ENCODE results near the gene ADAMTSL5. TPM values are rescaled to one million over a fixed set of nuclear protein-coding genes. Genes with fewer than 3 reads are reported as not detected.

The ADAMTSL5 gene
- total RNA-seq, 1 donor: 1.1 TPM

DNA sequence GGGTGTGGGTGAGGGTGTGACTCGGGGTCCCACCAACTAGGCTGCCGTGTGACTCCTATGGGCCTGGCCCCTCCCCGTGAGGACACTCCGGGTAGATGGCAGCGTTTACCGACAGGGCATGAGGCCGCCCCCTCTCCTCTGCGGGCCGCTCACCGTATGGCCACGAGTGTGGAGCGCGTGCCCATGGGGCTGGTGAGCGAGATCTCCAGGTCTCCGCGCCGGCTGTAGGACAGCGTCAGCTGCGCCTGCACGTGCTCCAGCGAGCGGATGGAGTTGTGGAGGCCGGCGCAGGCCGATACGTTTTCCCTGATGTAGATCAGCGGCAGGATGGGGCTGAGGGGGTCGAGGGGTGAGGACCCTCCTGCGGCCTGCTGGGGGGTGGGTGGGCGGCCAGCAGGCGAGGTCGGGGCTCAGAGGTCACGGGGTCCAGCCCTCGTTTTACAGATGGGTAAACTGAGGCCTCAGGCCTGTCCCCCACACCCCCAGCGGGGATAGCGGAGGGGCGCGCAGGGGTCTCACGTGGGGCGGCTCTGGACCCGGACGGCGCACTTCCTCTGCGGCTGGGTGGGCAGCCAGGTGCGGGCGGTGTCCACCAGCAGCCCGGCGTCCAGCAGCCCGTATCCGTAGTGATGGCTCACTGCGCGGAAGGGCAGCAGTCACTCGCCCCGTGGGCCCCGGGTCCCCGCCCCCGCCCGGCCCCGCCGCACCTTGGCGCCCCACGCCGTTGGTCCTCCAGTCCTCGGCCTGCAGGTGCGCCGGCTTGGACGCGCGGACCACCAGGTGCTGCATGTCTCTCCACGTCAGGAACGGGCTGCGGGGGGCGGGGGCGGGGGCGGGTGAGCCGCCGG, 29.5 kb downstream of the ADAMTSL5 start:
- Histone ChIP-seq H3K27ac (ENCODE audit: low read depth, low read length) (no peak overlapping the region), H3K4me2 (ENCODE audit: insufficient read depth, low read length) (no peak overlapping the region), H3K4me1 (ENCODE audit: insufficient read depth, low read length) (peaks cover 4% of the 10 kb centered on the region), H2AFZ (ENCODE audit: low read length) (no peak overlapping the region), H3K27me3 (ENCODE audit: insufficient read depth, low read length) (no peaks in the 10 kb centered on the region), H3K4me3 (ENCODE audit: insufficient read depth, low read length) (no peak overlapping the region), H3K36me3 (ENCODE audit: insufficient read depth, low read length) (no peaks in the 10 kb centered on the region), H3K9me3 (ENCODE audit: low read depth, low read length) (no peaks in the 10 kb centered on the region), H3K79me2 (ENCODE audit: insufficient read depth, low read length) (peaks cover 6% of the 10 kb centered on the region), H4K20me1 (ENCODE audit: insufficient read depth, low read length) (no peaks in the 10 kb centered on the region)
- DNase-seq (ENCODE audit: insufficient read length, low spot score, missing footprints): peak; percentile 73
- TF ChIP-seq, protein P1, sequence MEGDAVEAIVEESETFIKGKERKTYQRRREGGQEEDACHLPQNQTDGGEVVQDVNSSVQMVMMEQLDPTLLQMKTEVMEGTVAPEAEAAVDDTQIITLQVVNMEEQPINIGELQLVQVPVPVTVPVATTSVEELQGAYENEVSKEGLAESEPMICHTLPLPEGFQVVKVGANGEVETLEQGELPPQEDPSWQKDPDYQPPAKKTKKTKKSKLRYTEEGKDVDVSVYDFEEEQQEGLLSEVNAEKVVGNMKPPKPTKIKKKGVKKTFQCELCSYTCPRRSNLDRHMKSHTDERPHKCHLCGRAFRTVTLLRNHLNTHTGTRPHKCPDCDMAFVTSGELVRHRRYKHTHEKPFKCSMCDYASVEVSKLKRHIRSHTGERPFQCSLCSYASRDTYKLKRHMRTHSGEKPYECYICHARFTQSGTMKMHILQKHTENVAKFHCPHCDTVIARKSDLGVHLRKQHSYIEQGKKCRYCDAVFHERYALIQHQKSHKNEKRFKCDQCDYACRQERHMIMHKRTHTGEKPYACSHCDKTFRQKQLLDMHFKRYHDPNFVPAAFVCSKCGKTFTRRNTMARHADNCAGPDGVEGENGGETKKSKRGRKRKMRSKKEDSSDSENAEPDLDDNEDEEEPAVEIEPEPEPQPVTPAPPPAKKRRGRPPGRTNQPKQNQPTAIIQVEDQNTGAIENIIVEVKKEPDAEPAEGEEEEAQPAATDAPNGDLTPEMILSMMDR (IDR thresholded peaks at IDR 0.05; ENCODE audit: extremely low read depth, low read depth, low read length): no peak

GRCh38 chr19:1482361-1483130, 30.3 kb downstream of the ADAMTSL5 start:
- Histone ChIP-seq H4K20me1 (ENCODE audit: insufficient read depth, low read length) (peaks cover under 1% of the 10 kb centered on the region), H3K9me3 (ENCODE audit: low read depth, low read length) (no peaks in the 10 kb centered on the region)

DNA sequence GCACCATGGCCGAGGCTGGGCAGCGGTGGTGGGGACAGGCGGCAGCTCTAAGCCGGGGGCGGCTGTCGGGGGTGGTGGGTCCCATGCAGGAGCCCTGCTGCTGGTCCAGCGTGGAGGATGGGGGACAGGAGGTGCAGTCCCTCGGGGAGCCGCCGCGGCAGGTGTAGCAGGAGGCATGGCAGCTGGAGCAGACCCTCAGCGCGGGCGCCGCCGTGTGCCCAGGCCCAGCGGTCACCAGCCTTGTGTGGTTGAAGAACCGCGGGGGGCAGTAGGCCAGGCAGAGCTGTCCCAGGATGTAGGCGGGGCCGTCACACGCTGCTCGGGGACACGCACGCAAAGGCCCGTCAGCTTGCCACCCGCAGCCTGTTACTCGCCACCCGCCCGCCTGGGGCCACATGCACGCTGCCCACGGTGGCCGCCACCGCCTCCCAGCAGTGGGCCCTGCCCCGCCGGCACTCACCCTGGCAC, 30.9 kb downstream of the ADAMTSL5 start:
- Histone ChIP-seq H3K9me3 (ENCODE audit: low read depth, low read length) (no peaks in the 10 kb centered on the region), H3K27ac (ENCODE audit: low read depth, low read length) (no peak overlapping the region), H4K20me1 (ENCODE audit: insufficient read depth, low read length) (peaks cover 6% of the 10 kb centered on the region), H3K36me3 (ENCODE audit: insufficient read depth, low read length) (peaks cover 4% of the 10 kb centered on the region), H3K4me2 (ENCODE audit: insufficient read depth, low read length) (no peak overlapping the region), H3K79me2 (ENCODE audit: insufficient read depth, low read length) (peaks cover 16% of the 10 kb centered on the region), H3K4me1 (ENCODE audit: insufficient read depth, low read length) (peaks cover 8% of the 10 kb centered on the region), H3K27me3 (ENCODE audit: insufficient read depth, low read length) (no peaks in the 10 kb centered on the region), H2AFZ (ENCODE audit: low read length) (no peak overlapping the region), H3K4me3 (ENCODE audit: insufficient read depth, low read length) (no peak overlapping the region)
- TF ChIP-seq, protein P1 (IDR thresholded peaks at IDR 0.05; ENCODE audit: extremely low read depth, low read depth, low read length): no peak
- DNase-seq (ENCODE audit: insufficient read length, low spot score, missing footprints): no peak

More at GRCh38 chr19:1482361-1483130, 30.3 kb downstream of the ADAMTSL5 start:
- H3K36me3 ChIP-seq (ENCODE audit: insufficient read depth, low read length): no peaks in the 10 kb centered on the region
- no peak overlapping the region for H3K4me3 ChIP-seq (ENCODE audit: insufficient read depth, low read length)
- H3K27me3 ChIP-seq (ENCODE audit: insufficient read depth, low read length): no peaks in the 10 kb centered on the region
- peaks cover 8% of the 10 kb centered on the region for H3K4me1 ChIP-seq (ENCODE audit: insufficient read depth, low read length)
- H3K27ac ChIP-seq (ENCODE audit: low read depth, low read length): no peak overlapping the region
- no peak overlapping the region for H2AFZ ChIP-seq (ENCODE audit: low read length)
- no peak overlapping the region for H3K4me2 ChIP-seq (ENCODE audit: insufficient read depth, low read length)
- H3K79me2 ChIP-seq (ENCODE audit: insufficient read depth, low read length): peaks cover 12% of the 10 kb centered on the region
- DNase-seq (ENCODE audit: insufficient read length, low spot score, missing footprints): peak; percentile 94
- TF ChIP-seq, protein P1 (IDR thresholded peaks at IDR 0.05; ENCODE audit: extremely low read depth, low read depth, low read length): no peak
